Fibroblast of lung (primary cell): Measurements from ENCODE around the gene ADAR. TPM values are rescaled to one million over a fixed set of nuclear protein-coding genes. Genes with fewer than 3 reads are reported as not detected.

Experiments
- DNase-seq, 2 donors: peaks; one replicate each; pipeline versions ENCODE4 v3.0.0 to v3.0.0-alpha.2; 2010; ENCODE audit warnings: low read depth in 2 of 2
- H2AFZ ChIP-seq: 2 replicates; pipeline ENCODE4 v1.5.1; 2012; ENCODE audit warnings: low read length, control low read depth, inconsistent platforms
- H3K27ac ChIP-seq: 2 replicates; pipeline ENCODE4 v1.5.1; 2011; ENCODE audit warnings: low read length, control low read depth; ENCODE audit not compliant: insufficient read depth
- H3K27me3 ChIP-seq: 2 replicates; pipeline ENCODE4 v1.5.1; 2011; ENCODE audit warnings: mild to moderate bottlenecking, low read length; ENCODE audit not compliant: control insufficient read depth, insufficient read depth
- H3K36me3 ChIP-seq: 2 replicates; pipeline ENCODE4 v1.5.1; 2011; ENCODE audit warnings: low read length; ENCODE audit not compliant: control insufficient read depth, insufficient read depth
- H3K4me1 ChIP-seq: 2 replicates; pipeline ENCODE4 v1.5.1; 2011; ENCODE audit warnings: low read length; ENCODE audit not compliant: control insufficient read depth, insufficient read depth; ENCODE audit errors: extremely low read depth
- H3K4me2 ChIP-seq: 2 replicates; pipeline ENCODE4 v1.5.1; 2011; ENCODE audit warnings: low read length, control low read depth; ENCODE audit not compliant: insufficient read depth; ENCODE audit errors: extremely low read depth
- H3K4me3 ChIP-seq, 4 experiments: fragments of 200-600 bp in 1 of 4; sonication (generic) in 1 of 4; replicated peaks in 1 of 4; 2 replicates each; pipeline ENCODE4 v1.5.1; 2011 to 2016; ENCODE audit warnings: low read length in 4 of 4, low read depth in 3 of 4, mild to moderate bottlenecking in 3 of 4, control low read depth in 2 of 4, inconsistent platforms in 1 of 4, mixed read lengths in 1 of 4; ENCODE audit not compliant: insufficient read depth in 1 of 4; ENCODE audit errors: control extremely low read depth in 1 of 4
- H3K79me2 ChIP-seq: 2 replicates; pipeline ENCODE4 v1.5.1; 2012; ENCODE audit warnings: mild to moderate bottlenecking, low read length, inconsistent platforms; ENCODE audit not compliant: control insufficient read depth, insufficient read depth
- H3K9ac ChIP-seq: 2 replicates; pipeline ENCODE4 v1.5.1; 2011; ENCODE audit warnings: mild to moderate bottlenecking, low read length, control low read depth; ENCODE audit not compliant: insufficient read depth
- H3K9me3 ChIP-seq: 2 replicates; pipeline ENCODE4 v1.5.1; 2012; ENCODE audit warnings: low read depth, low read length; ENCODE audit not compliant: control insufficient read depth, insufficient read depth
- H4K20me1 ChIP-seq: 2 replicates; pipeline ENCODE4 v1.5.1; 2011; ENCODE audit warnings: low read length; ENCODE audit not compliant: control insufficient read depth, insufficient read depth; ENCODE audit errors: extremely low read depth
- EZH2 ChIP-seq: IDR thresholded peaks from 2 replicates; pipeline ENCODE4 v1.5.1; 2012; ENCODE audit warnings: low read length, control low read depth, mild to moderate bottlenecking; ENCODE audit errors: missing control alignments
- polyA plus RNA-seq, 2 donors: library from polyadenylated mRNA; depleted of rRNA in 1 of 2; stranded (reverse) in 1 of 2; unstranded in 1 of 2; fragments of >200 nt; gene quantifications; 2 replicates each; pipeline ENCODE4 v1.2.1, GENCODE V29; 2011 to 2012; ENCODE audit warnings: missing spikeins in 1 of 2
- total RNA-seq: library from RNA; depleted of rRNA; stranded (reverse); fragments of >200 nt; gene quantifications from 2 replicates; pipeline ENCODE4 v1.2.1, GENCODE V29; 2014
- TF ChIP-seq, protein P1 (sequence below), 2 donors: IDR thresholded peaks in 1 of 2; conservative IDR thresholded peaks in 1 of 2; 1 replicate in 1 of 2; 2 replicates in 1 of 2; pipeline ENCODE4 v1.5.1; 2011 to 2012; ENCODE audit warnings: low read length in 2 of 2, control low read depth in 1 of 2, inconsistent platforms in 1 of 2, low read depth in 1 of 2, mild to moderate bottlenecking in 1 of 2

ADAR gene
- total and polyA plus RNA-seq, 2 donors (not counting 1 experiment from before 2014, with no cell fraction given), result 98.4 to 140 TPM

DNA sequence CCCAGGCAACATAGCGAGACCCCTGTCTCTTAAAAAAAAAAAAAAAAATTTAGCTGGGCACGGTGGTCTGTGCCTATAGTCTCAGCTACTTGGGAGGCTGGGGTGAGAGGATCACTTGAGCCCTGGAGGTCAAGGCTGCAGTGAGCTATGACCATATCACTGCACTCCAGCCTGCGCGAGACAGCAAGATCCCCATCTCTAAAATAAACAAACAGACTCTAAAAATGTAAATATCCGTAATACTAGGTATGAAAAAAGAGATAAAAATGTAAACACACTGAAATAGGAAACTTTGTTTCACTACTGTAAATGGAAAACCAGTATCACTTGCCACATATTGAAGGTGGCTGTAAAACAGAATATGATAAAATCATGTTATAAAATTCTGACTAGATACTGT, 17.2 kb downstream of the ADAR start:
- Histone ChIP-seq H3K9me3 (no peaks in the 10 kb centered on the region), H3K79me2 (no peaks in the 10 kb centered on the region), H3K4me2 (no peak overlapping the region), H4K20me1 (no peaks in the 10 kb centered on the region), H3K36me3 (peaks cover 31% of the 10 kb centered on the region), H3K27ac (no peak overlapping the region), H3K4me3 (no peak overlapping the region), H3K4me1 (no peaks in the 10 kb centered on the region), H3K9ac (no peak overlapping the region), H2AFZ (no peak overlapping the region), H3K27me3 (no peaks in the 10 kb centered on the region)
- no peak for DNase-seq
- TF ChIP-seq EZH2, result no peak
- TF ChIP-seq, protein P1, sequence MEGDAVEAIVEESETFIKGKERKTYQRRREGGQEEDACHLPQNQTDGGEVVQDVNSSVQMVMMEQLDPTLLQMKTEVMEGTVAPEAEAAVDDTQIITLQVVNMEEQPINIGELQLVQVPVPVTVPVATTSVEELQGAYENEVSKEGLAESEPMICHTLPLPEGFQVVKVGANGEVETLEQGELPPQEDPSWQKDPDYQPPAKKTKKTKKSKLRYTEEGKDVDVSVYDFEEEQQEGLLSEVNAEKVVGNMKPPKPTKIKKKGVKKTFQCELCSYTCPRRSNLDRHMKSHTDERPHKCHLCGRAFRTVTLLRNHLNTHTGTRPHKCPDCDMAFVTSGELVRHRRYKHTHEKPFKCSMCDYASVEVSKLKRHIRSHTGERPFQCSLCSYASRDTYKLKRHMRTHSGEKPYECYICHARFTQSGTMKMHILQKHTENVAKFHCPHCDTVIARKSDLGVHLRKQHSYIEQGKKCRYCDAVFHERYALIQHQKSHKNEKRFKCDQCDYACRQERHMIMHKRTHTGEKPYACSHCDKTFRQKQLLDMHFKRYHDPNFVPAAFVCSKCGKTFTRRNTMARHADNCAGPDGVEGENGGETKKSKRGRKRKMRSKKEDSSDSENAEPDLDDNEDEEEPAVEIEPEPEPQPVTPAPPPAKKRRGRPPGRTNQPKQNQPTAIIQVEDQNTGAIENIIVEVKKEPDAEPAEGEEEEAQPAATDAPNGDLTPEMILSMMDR (conservative IDR thresholded peaks at IDR 0.05 in 1 of 2, IDR thresholded peaks at IDR 0.05 in 1 of 2; ENCODE audit: low read depth in 1 of 2, low read length in 2 of 2), result no peak

DNA sequence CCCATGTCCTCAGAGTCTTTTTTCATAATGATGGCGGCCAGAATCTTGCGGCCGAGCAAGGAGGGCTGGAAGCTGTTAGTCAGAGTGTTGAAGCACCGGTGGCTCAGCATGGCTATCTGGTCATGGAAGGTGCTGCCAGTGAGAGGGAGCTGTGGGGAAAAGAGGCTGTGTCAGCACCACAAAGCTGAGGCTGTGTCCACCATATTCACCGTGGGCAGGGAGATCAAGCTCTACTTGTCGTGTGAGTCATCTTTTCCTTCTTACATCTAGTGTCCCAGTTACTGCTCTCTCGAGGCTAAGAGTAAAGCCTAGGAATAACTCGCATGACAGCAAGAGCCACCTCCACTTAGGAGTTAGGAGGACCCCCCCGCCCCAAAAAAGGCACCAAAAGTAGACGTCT, 18.2 kb downstream of the ADAR start:
- H4K20me1 ChIP-seq, result no peaks in the 10 kb centered on the region
- peaks cover 36% of the 10 kb centered on the region for H3K36me3 ChIP-seq
- H3K27ac ChIP-seq, result no peak overlapping the region
- TF ChIP-seq, protein P1 (conservative IDR thresholded peaks at IDR 0.05 in 1 of 2, IDR thresholded peaks at IDR 0.05 in 1 of 2; ENCODE audit: low read depth in 1 of 2, low read length in 2 of 2), result no peak
- TF ChIP-seq EZH2, result no peak
- peak in 1 of 2 donors; percentile 25 for DNase-seq
- no peak overlapping the region for H3K9ac ChIP-seq
- H3K4me1 ChIP-seq, result no peaks in the 10 kb centered on the region
- no peak overlapping the region for H3K4me2 ChIP-seq
- H3K4me3 ChIP-seq, result no peak overlapping the region
- no peaks in the 10 kb centered on the region for H3K27me3 ChIP-seq
- H3K9me3 ChIP-seq, result no peaks in the 10 kb centered on the region
- no peak overlapping the region for H2AFZ ChIP-seq
- no peaks in the 10 kb centered on the region for H3K79me2 ChIP-seq

DNA sequence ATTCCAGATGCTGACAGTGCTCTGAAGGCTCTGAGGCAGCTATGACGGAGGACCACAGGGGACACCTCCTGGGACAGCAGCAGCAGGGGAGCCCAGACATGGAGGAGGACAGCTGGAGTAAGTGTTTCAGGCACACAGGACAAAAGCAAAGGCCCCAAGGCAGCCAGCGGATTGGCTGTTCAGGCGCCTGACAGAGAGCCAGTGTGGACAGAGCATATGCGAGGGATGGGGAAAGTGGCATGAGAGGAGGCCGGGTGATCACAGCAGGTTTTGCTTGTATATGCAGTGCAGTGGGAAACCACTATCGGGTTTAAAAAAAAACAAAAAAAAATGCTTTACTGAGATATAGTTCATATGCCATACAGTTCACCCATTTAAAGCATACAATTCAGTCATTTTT, 21.3 kb downstream of the ADAR start:
- no peak overlapping the region for H3K27ac ChIP-seq
- H4K20me1 ChIP-seq, result no peaks in the 10 kb centered on the region
- no peaks in the 10 kb centered on the region for H3K27me3 ChIP-seq
- no peak overlapping the region for H3K4me3 ChIP-seq
- H3K4me2 ChIP-seq, result no peak overlapping the region
- H3K9ac ChIP-seq, result no peak overlapping the region
- H3K4me1 ChIP-seq, result no peaks in the 10 kb centered on the region
- H3K9me3 ChIP-seq, result no peaks in the 10 kb centered on the region
- H3K36me3 ChIP-seq, result peaks cover 46% of the 10 kb centered on the region
- DNase-seq, result no peak
- no peaks in the 10 kb centered on the region for H3K79me2 ChIP-seq
- TF ChIP-seq, protein P1 (conservative IDR thresholded peaks at IDR 0.05 in 1 of 2, IDR thresholded peaks at IDR 0.05 in 1 of 2; ENCODE audit: low read depth in 1 of 2, low read length in 2 of 2), result no peak
- TF ChIP-seq EZH2, result no peak
- H2AFZ ChIP-seq, result no peak overlapping the region
